GM12878 (cell line): Measurements from ENCODE around the gene LYSMD1. TPM values are rescaled to one million over a fixed set of nuclear protein-coding genes. Genes with fewer than 3 reads are reported as not detected.

Experiments used
- ATAC-seq: fragments of 200-7000 bp; cut with Tn5 transposase; 3 replicates; pipeline ENCODE4 v1.9.1; 2020; ENCODE audit warnings: mild to moderate bottlenecking, moderate library complexity
- BruUV-seq: library from RNA; stranded (reverse); fragments of 400-500 nt; replicated peaks from 2 replicates; lab custom pipeline; 2021; lab: Mats Ljungman, UMichigan
- CTCF ChIA-PET: fragments of 300-600 bp; sonication (Branson Sonifier 250); formaldehyde crosslinking; extraction: SDS; loops from one replicate; lab custom pipeline; 2021; ENCODE audit warnings: inconsistent platforms; lab: Yijun Ruan, JAX
- POLR2A ChIA-PET: fragments of 350-600 bp; formaldehyde crosslinking; extraction: SDS; loops from one replicate; lab custom pipeline; 2021; ENCODE audit warnings: inconsistent platforms; lab: Charles Lee
- RAD21 ChIA-PET: fragments of 300-600 bp; sonication (Branson Sonifier 250); formaldehyde crosslinking; loops from one replicate; lab custom pipeline; 2023; ENCODE audit warnings: antibody characterized with exemption; ENCODE audit not compliant: unreplicated experiment; lab: Charles Lee
- SMC1A ChIA-PET: fragments of 300-600 bp; sonication (Branson Sonifier 250); formaldehyde crosslinking; loops from one replicate; lab custom pipeline; 2023; ENCODE audit not compliant: unreplicated experiment, uncharacterized antibody; lab: Charles Lee
- DNase-seq: peaks from one replicate; pipeline ENCODE4 v3.0.0-alpha.2; 2011; ENCODE audit warnings: low read depth, low spot score
- FAIRE-seq: peaks from 3 replicates; lab custom pipeline; 2011; peaks lifted over from hg19 to GRCh38; lab: Jason Lieb, UNC
- H2AFZ ChIP-seq: 2 replicates; pipeline ENCODE4 v1.6.0; 2011; ENCODE audit warnings: low read depth, low read length, control low read depth; ENCODE audit not compliant: control insufficient read depth
- H3K27ac ChIP-seq: 2 replicates; pipeline ENCODE4 v1.5.1; 2011; ENCODE audit warnings: control low read depth; ENCODE audit not compliant: control insufficient read depth, insufficient read depth
- H3K27me3 ChIP-seq, 2 experiments: replicated peaks in 1 of 2; 2 replicates each; pipeline versions ENCODE4 v1.6.0 to v1.6.1; 2011; ENCODE audit warnings: low read length in 1 of 2; ENCODE audit not compliant: control insufficient read depth in 2 of 2, insufficient read depth in 2 of 2
- H3K36me3 ChIP-seq, 2 experiments: 2 replicates each; pipeline ENCODE4 v1.5.1; 2011; ENCODE audit warnings: low read length in 1 of 2; ENCODE audit not compliant: control insufficient read depth in 2 of 2, insufficient read depth in 2 of 2
- H3K4me1 ChIP-seq: 2 replicates; pipeline ENCODE4 v1.6.1; 2011; ENCODE audit warnings: mild to moderate bottlenecking, low read length, moderate library complexity, mixed read lengths; ENCODE audit not compliant: control insufficient read depth, insufficient read depth
- H3K4me2 ChIP-seq: 2 replicates; pipeline ENCODE4 v1.6.0; 2011; ENCODE audit warnings: control low read depth; ENCODE audit not compliant: control insufficient read depth, insufficient read depth
- H3K4me3 ChIP-seq: fragments of 200-600 bp; sonication (generic); 2 replicates; pipeline ENCODE4 v1.5.1; 2016
- H3K79me2 ChIP-seq: 2 replicates; pipeline ENCODE4 v1.6.0; 2011; ENCODE audit warnings: low read length; ENCODE audit not compliant: control insufficient read depth, insufficient read depth
- H3K9ac ChIP-seq: 2 replicates; pipeline ENCODE4 v1.8.0; 2011; ENCODE audit warnings: low read length, control low read depth, mixed read lengths; ENCODE audit not compliant: control insufficient read depth, insufficient read depth
- H3K9me3 ChIP-seq: replicated peaks from 3 replicates; pipeline ENCODE4 v1.5.1; 2011; ENCODE audit warnings: mild to moderate bottlenecking, low read length; ENCODE audit not compliant: control insufficient read depth, insufficient read depth
- H4K20me1 ChIP-seq: 2 replicates; pipeline ENCODE4 v1.6.0; 2011; ENCODE audit not compliant: control insufficient read depth, insufficient read depth
- CHD2 ChIP-seq: IDR thresholded peaks from 2 replicates; pipeline ENCODE4 v1.6.1; 2011; ENCODE audit warnings: low read depth, low read length, improper control_type of control experiment, borderline replicate concordance
- ELK1 ChIP-seq: IDR thresholded peaks from 2 replicates; pipeline ENCODE4 v1.6.1; 2012; ENCODE audit warnings: low read depth, low read length, improper control_type of control experiment
- EP300 ChIP-seq, 2 experiments: fragments of 150-350 bp in 1 of 2; IDR thresholded peaks; 2 replicates each; pipeline ENCODE4 v1.6.1; 2011 to 2012; ENCODE audit warnings: low read depth in 2 of 2, low read length in 2 of 2, borderline replicate concordance in 1 of 2, improper control_type of control experiment in 1 of 2, inconsistent platforms in 1 of 2; ENCODE audit not compliant: control insufficient read depth in 1 of 2
- FOXK2 ChIP-seq: fragments of 450-650 bp; IDR thresholded peaks from 2 replicates; pipeline ENCODE4 v1.6.1; 2017; ENCODE audit warnings: mild to moderate bottlenecking, moderate library complexity
- HCFC1 ChIP-seq: fragments of 150-350 bp; IDR thresholded peaks from 2 replicates; pipeline ENCODE4 v1.6.1; 2014; ENCODE audit warnings: low read length
- KAT2A ChIP-seq: conservative IDR thresholded peaks from 2 replicates; pipeline ENCODE4 v1.6.1; 2011; ENCODE audit warnings: low read depth, low read length; ENCODE audit not compliant: control insufficient read depth
- POU2F2 ChIP-seq: IDR thresholded peaks from 3 replicates; pipeline ENCODE4 v1.6.1; 2011; ENCODE audit warnings: low read depth, mild to moderate bottlenecking, low read length, borderline replicate concordance
- SRF ChIP-seq, 2 experiments: IDR thresholded peaks; 2 replicates each; pipeline ENCODE4 v1.6.1; 2011; ENCODE audit warnings: low read depth in 2 of 2, low read length in 2 of 2, mild to moderate bottlenecking in 1 of 2, moderate library complexity in 1 of 2
- SUPT20H ChIP-seq: IDR thresholded peaks from 2 replicates; pipeline ENCODE4 v1.6.1; 2011; ENCODE audit warnings: low read depth, mild to moderate bottlenecking, low read length, moderate library complexity, borderline replicate concordance; ENCODE audit not compliant: control insufficient read depth
- ZNF384 ChIP-seq: IDR thresholded peaks from 2 replicates; pipeline ENCODE4 v1.6.1; 2012; ENCODE audit warnings: low read depth, mild to moderate bottlenecking, low read length, improper control_type of control experiment, borderline replicate concordance
- WGBS: methylation state at CpG from one replicate; pipeline ENCODE4 v1.1.6; 2016; ENCODE audit warnings: low lambda C conversion rate; ENCODE audit not compliant: insufficient replicate concordance, insufficient coverage; ENCODE audit errors: missing lambda C conversion rate; 5-methylcytosine and 5-hydroxymethylcytosine counted together
- in situ Hi-C: fragments of 300-500 bp; cut with MboI; formaldehyde crosslinking; loops from 9 replicates; pipeline ENCODE4 v1.14.3; 2018; ENCODE audit warnings: mixed read lengths
- intact Hi-C: fragments of 100-400 bp; cut with micrococcal nuclease; formaldehyde crosslinking; loops from one replicate; pipeline ENCODE4 v1.14.2; 2022; ENCODE audit not compliant: unreplicated experiment
- polyA plus RNA-seq, 11 experiments: library from polyadenylated mRNA; depleted of rRNA in 4 of 11; unstranded in 6 of 11; stranded (reverse) in 5 of 11; fragments of >200 nt; fragmentation: Nextera tagmentation in 4 of 11; fragmentation: Illumina TruSeq in 1 of 11; extraction: Ambion mirVana in 4 of 11; extraction: Trizol in 1 of 11; gene quantifications; 1 replicate in 1 of 11; 2 replicates in 10 of 11; pipeline versions ENCODE4 v1.2.1 to v1.2.3, GENCODE V29; 2011 to 2016; ENCODE audit warnings: inconsistent platforms in 2 of 11, missing spikeins in 2 of 11, low read depth in 1 of 11
- total RNA-seq, 4 experiments: library from RNA; depleted of rRNA in 3 of 4; stranded (reverse); fragments of >200 nt in 3 of 4; fragmentation: Illumina TruSeq in 1 of 4; extraction: Trizol in 1 of 4; gene quantifications; 2 replicates each; pipeline versions ENCODE4 v1.2.1 to v1.2.3, GENCODE V29; 2013 to 2021

Gene LYSMD1
- total and polyA plus RNA-seq, 10 of the 15 experiments (the other 5 are each of a cell fraction or from before 2014, with no cell fraction given): 0.80 to 10.4 (median 6.5) TPM

- H3K9ac ChIP-seq: no peak overlapping the region
- BruUV-seq: no TSS peak
- H3K27ac ChIP-seq: no peak overlapping the region
- ATAC-seq (no peak), DNase-seq (no peak), FAIRE-seq (no peak)
- no peaks in the 10 kb centered on the region for H3K9me3 ChIP-seq
- peaks cover 5% of the 10 kb centered on the region; the same call in 1 of the 2 replicates for H3K4me1 ChIP-seq
- no peak overlapping the region for H3K4me3 ChIP-seq
- WGBS: 56% methylated on average over 1 of the region's 6 CpGs
- no peaks in the 10 kb centered on the region for H3K79me2 ChIP-seq
- SMC1A ChIA-PET: no interaction called here
- POLR2A ChIA-PET: interaction anchor here (0.6 to 0.7 kb wide), 3 partner anchors 119 to 619 kb away, joined by 4 to 5 read pairs (median 4); no protein-coding TSS in a partner anchor
- intact Hi-C loops: no loop called here
- no peak for TF ChIP-seq ZNF384
- no peak for TF ChIP-seq KAT2A
- TF ChIP-seq SUPT20H: no peak
- no peak for TF ChIP-seq HCFC1
- no peak for TF ChIP-seq ELK1
- TF ChIP-seq EP300 (IDR thresholded peaks at IDR 0.05; ENCODE audit: borderline replicate concordance in 1 of 2, control insufficient read depth in 1 of 2, low read depth in 2 of 2, low read length in 2 of 2): no peak
- TF ChIP-seq SRF (IDR thresholded peaks at IDR 0.05; ENCODE audit: low read depth in 2 of 2, low read length in 2 of 2): no peak
- no peak for TF ChIP-seq CHD2
- no peak for TF ChIP-seq POU2F2
- no peak for TF ChIP-seq FOXK2
- H4K20me1 ChIP-seq: no peaks in the 10 kb centered on the region
- CTCF ChIA-PET: interaction anchor here (0.6 to 3.3 kb wide), 3 partner anchors 28 to 694 kb away, joined by 3 to 8 read pairs (median 4); partner anchors contain the start of gene TNFAIP8L2
- no peaks in the 10 kb centered on the region; a peak in 1 of 4 replicates for H3K36me3 ChIP-seq
- no peak overlapping the region for H3K4me2 ChIP-seq
- no peaks in the 10 kb centered on the region for H3K27me3 ChIP-seq
- RAD21 ChIA-PET: no interaction called here
- in situ Hi-C loops: no loop called here
- no peak overlapping the region for H2AFZ ChIP-seq
These were observed 36.9 kb downstream of the LYSMD1 start for GRCh38 chr1:151128800-151129199.
